ENCODE measurements around the gene SAP30BP.
A peak's percentile ranks its signal among the peaks of the same experiment; 100 is the strongest.

SAP30BP gene

DNA sequence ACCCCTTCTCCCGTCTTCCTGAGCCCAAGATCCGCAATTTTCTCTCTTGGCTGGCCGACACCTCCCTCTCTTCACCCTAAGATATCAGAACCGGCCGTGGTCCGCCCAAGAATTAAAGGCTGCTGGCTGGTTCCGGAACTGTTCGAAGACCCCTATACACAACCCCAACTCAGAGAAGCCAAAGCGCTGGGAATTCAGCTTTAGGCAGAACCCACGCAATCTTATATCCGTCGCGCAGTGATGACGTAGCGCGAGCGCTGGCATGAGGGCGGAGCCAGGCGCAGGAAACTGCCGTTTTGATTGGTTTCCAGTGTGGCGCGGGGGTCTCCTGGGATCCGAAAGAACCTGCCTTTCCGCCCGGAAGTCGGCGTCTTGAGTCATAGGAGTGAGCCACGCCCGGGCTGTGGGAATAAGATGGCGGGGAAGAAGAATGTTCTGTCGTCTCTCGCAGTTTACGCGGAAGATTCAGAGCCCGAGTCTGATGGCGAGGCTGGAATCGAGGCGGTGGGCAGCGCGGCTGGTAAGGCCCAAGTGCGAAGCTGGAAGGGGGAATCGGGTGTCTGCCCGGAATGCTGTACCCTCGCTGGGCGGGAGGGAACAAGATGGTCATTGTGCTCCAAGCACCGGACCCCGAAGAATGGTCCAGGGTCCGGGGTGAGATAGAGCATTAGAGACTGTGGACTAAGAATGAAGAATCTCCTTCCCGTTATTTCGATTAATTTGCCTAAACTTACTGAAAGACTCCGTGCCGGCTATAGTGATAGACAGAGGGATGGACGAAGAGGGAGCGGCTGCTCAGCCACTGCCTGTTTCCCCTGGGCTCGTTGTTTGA is at the start of gene SAP30BP, which contains the start of gene RECQL5:
TSS of gene SAP30BP (plus strand) at position 380 of the 832 bp plus-strand sequence. CDS start at position 415, 35 bp downstream.
TSS of gene RECQL5 (minus strand) at position 196 of the 832 bp plus-strand sequence. CDS start 597 bp downstream, outside the sequence.
- peak; percentile 99 for DNase-seq (ENCODE audit: low read depth in 2 of 2)
- TF ChIP-seq, protein P1, sequence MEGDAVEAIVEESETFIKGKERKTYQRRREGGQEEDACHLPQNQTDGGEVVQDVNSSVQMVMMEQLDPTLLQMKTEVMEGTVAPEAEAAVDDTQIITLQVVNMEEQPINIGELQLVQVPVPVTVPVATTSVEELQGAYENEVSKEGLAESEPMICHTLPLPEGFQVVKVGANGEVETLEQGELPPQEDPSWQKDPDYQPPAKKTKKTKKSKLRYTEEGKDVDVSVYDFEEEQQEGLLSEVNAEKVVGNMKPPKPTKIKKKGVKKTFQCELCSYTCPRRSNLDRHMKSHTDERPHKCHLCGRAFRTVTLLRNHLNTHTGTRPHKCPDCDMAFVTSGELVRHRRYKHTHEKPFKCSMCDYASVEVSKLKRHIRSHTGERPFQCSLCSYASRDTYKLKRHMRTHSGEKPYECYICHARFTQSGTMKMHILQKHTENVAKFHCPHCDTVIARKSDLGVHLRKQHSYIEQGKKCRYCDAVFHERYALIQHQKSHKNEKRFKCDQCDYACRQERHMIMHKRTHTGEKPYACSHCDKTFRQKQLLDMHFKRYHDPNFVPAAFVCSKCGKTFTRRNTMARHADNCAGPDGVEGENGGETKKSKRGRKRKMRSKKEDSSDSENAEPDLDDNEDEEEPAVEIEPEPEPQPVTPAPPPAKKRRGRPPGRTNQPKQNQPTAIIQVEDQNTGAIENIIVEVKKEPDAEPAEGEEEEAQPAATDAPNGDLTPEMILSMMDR (IDR thresholded peaks at IDR 0.05; ENCODE audit: low read depth, low read length), result no peak
- peak within 1 kb of the TSS; percentile 97 to 100 for H3K4me3 ChIP-seq (replicated peaks in 1 of 2; ENCODE audit: low read depth in 2 of 2, low read length in 2 of 2)

GRCh38 chr17:75617675-75618074 is 49.5 kb upstream of the SAP30BP start:
- no peak for DNase-seq (ENCODE audit: low read depth in 2 of 2)
- TF ChIP-seq, protein P1 (IDR thresholded peaks at IDR 0.05; ENCODE audit: low read depth, low read length), result no peak
- no peak overlapping the region for H3K4me3 ChIP-seq (replicated peaks in 1 of 2; ENCODE audit: low read depth in 2 of 2, low read length in 2 of 2)

DNA sequence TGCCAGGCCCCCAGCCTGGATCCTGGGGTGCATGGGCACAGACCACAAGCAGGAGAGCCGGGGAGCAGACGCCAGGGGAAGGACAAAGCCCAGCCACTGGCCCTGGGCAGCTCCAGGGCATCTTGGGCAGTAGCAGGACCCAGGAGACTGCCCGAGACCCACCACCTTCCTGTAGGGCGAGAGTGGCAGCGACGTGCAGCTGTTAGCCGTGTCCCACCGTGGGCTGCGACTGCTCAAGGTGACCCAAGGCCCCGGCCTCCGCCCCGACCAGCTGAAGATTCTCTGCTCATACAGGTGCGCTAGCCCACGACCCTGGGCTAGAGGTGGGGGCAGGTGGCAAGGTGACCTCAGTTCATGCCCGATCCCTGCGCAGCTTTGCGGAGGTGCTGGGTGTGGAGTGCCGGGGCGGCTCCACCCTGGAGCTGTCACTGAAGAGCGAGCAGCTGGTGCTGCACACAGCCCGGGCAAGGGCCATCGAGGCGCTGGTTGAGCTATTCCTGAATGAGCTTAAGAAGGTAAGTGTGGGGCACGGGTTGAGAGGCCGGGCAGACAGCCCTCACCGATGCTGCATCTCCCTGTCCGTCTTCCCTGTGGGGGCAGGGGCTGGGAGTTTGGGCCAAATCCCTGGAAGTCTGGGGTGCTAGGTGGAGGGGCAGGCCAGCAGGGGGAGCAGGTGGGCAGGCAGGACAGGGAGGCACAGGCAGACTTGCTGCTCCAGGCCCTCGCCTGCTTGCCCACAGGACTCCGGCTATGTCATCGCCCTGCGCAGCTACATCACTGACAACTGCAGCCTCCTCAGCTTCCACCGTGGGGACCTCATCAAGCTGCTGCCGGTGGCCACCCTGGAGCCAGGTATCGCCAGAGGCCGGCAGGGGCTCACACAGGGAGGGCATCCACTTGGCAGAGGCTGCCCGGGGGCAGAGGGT is 47.4 kb upstream of the SAP30BP start:
- peak; percentile 35 to 43 for DNase-seq (ENCODE audit: low read depth in 2 of 2)
- TF ChIP-seq, protein P1 (IDR thresholded peaks at IDR 0.05; ENCODE audit: low read depth, low read length), result peak; percentile 52

GRCh38 chr17:75621489-75621888 is 45.6 kb upstream of the SAP30BP start:
- H3K4me3 ChIP-seq (replicated peaks in 1 of 2; ENCODE audit: low read depth in 2 of 2, low read length in 2 of 2), result no peak overlapping the region
- no peak for DNase-seq (ENCODE audit: low read depth in 2 of 2)
- TF ChIP-seq, protein P1 (IDR thresholded peaks at IDR 0.05; ENCODE audit: low read depth, low read length), result no peak

More for the DNA sequence above, 47.4 kb upstream of the SAP30BP start:
- no peak overlapping the region for H3K4me3 ChIP-seq (replicated peaks in 1 of 2; ENCODE audit: low read depth in 2 of 2, low read length in 2 of 2)

DNA sequence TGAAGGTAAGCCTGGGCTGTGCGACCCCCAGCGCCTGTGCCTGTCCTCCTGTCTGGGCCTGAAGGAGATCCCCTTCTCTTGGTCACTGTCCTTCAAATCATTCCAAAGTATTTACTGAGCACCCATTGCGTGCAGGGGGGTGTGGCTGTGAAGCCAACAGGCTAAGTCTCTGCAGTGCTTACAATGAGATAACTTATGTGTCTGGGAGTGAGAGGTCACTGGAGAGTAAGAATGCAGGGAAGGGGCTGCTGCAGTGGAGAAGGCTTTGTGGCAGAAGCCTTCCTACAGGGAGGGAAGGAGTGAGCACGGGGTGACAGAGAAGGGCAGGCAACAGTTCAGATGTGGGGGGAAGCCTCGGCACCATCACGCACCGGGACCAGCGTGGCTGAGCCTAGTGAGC is 45.1 kb upstream of the SAP30BP start:
- no peak for DNase-seq (ENCODE audit: low read depth in 2 of 2)
- TF ChIP-seq, protein P1 (IDR thresholded peaks at IDR 0.05; ENCODE audit: low read depth, low read length), result no peak
- H3K4me3 ChIP-seq (replicated peaks in 1 of 2; ENCODE audit: low read depth in 2 of 2, low read length in 2 of 2), result no peak overlapping the region

- TF ChIP-seq, protein P1 (IDR thresholded peaks at IDR 0.05; ENCODE audit: low read depth, low read length), result no peak
- no peak for DNase-seq (ENCODE audit: low read depth in 2 of 2)
Observed at GRCh38 chr17:75622771-75623273, 44.3 kb upstream of the SAP30BP start.

More at GRCh38 chr17:75622771-75623273, 44.3 kb upstream of the SAP30BP start:
- H3K4me3 ChIP-seq (replicated peaks in 1 of 2; ENCODE audit: low read depth in 2 of 2, low read length in 2 of 2), result no peak overlapping the region
